GM12892 (cell line): Measurements from ENCODE around the gene ITGB3BP.

Experiments used
- POLR2A ChIP-seq: IDR thresholded peaks from 2 replicates; pipeline ENCODE4 v1.6.1; 2011; ENCODE audit warnings: low read depth, low read length, control low read depth
- TAF1 ChIP-seq: IDR thresholded peaks from 2 replicates; pipeline ENCODE4 v1.6.1; 2011; ENCODE audit warnings: low read depth, mild to moderate bottlenecking, control low read depth, low read length, borderline replicate concordance

- TF ChIP-seq TAF1, result no peak
- no peak for TF ChIP-seq POLR2A
These were observed 21.8 kb downstream of the ITGB3BP start for GRCh38 chr1:63501256-63501655.
